IPS DF 6.9 (cell line): Measurements from ENCODE around the gene HEPHL1.

Source experiments
- DNase-seq: peaks from one replicate; pipeline ENCODE4 v3.0.0-alpha.2; 2013; ENCODE audit warnings: low read depth, low spot score
- H3K27ac ChIP-seq: one replicate; pipeline ENCODE4 v1.5.1; 2013; ENCODE audit warnings: low read length, control low read depth
- H3K27me3 ChIP-seq: 2 replicates; pipeline ENCODE4 v1.6.1; 2013; ENCODE audit warnings: mild to moderate bottlenecking, low read length; ENCODE audit not compliant: control insufficient read depth, insufficient read depth
- H3K36me3 ChIP-seq: 2 replicates; pipeline ENCODE4 v1.6.1; 2013; ENCODE audit warnings: low read length; ENCODE audit not compliant: control insufficient read depth, insufficient read depth
- H3K4me1 ChIP-seq: 2 replicates; pipeline ENCODE4 v1.6.1; 2013; ENCODE audit warnings: low read length; ENCODE audit not compliant: control insufficient read depth, insufficient read depth
- H3K4me3 ChIP-seq: 2 replicates; pipeline ENCODE4 v1.5.1; 2013; ENCODE audit warnings: mild to moderate bottlenecking, low read length
- H3K9me3 ChIP-seq: 2 replicates; pipeline ENCODE4 v1.6.1; 2013; ENCODE audit warnings: low read length, inconsistent platforms; ENCODE audit not compliant: control insufficient read depth, insufficient read depth
- WGBS: extraction: QIAGEN DNeasy Blood & Tissue Kit; methylation state at CpG from one replicate; pipeline ENCODE4 v1.1.7; 2013; ENCODE audit warnings: mixed read lengths, missing lambda C conversion rate; ENCODE audit not compliant: insufficient read length, insufficient coverage; 5-methylcytosine and 5-hydroxymethylcytosine counted together

HEPHL1 gene

GRCh38 chr11:94128746-94129511, 107.8 kb downstream of the HEPHL1 start, which contains the start of gene PANX1:
TSS of gene PANX1 (plus strand) at chr11:94128841. CDS start at chr11:94129313, 472 bp downstream.
- Histone ChIP-seq H3K4me1 (peaks cover 11% of the 10 kb centered on the region), H3K9me3 (no peaks in the 10 kb centered on the region), H3K27ac (no peak within 1 kb of the TSS), H3K27me3 (no peaks in the 10 kb centered on the region), H3K36me3 (no peaks in the 10 kb centered on the region), H3K4me3 (peak within 1 kb of the TSS; percentile 92)
- DNase-seq, result peak; percentile 63
- WGBS, result no CpG with 5 or more reads among the region's 92 CpGs

- WGBS, result no CpG with 5 or more reads among the region's 20 CpGs
- no peaks in the 10 kb centered on the region for H3K27me3 ChIP-seq
- H3K27ac ChIP-seq, result no peak overlapping the region
- no peaks in the 10 kb centered on the region for H3K36me3 ChIP-seq
- H3K4me1 ChIP-seq, result peaks cover 13% of the 10 kb centered on the region
- peak overlapping the region; percentile 92 for H3K4me3 ChIP-seq
- no peak for DNase-seq
- H3K9me3 ChIP-seq, result no peaks in the 10 kb centered on the region
These were observed 108.6 kb downstream of the HEPHL1 start for GRCh38 chr11:94129512-94130297.

GRCh38 chr11:94130298-94131046, 109.3 kb downstream of the HEPHL1 start:
- WGBS, result 100% methylated on average over 1 of the region's 7 CpGs
- Histone ChIP-seq H3K4me1 (peaks cover 15% of the 10 kb centered on the region), H3K27me3 (no peaks in the 10 kb centered on the region), H3K27ac (no peak overlapping the region), H3K36me3 (no peaks in the 10 kb centered on the region), H3K9me3 (no peaks in the 10 kb centered on the region), H3K4me3 (peak overlapping the region; percentile 92; the same call in 1 of the 2 replicates)
- no peak for DNase-seq

GRCh38 chr11:94131047-94131717, 110.0 kb downstream of the HEPHL1 start:
- Histone ChIP-seq H3K36me3 (no peaks in the 10 kb centered on the region), H3K9me3 (no peaks in the 10 kb centered on the region), H3K4me1 (peaks cover 15% of the 10 kb centered on the region), H3K27ac (no peak overlapping the region), H3K27me3 (no peaks in the 10 kb centered on the region), H3K4me3 (no peak overlapping the region; the same call in 1 of the 2 replicates)
- DNase-seq, result no peak
- no CpG with 5 or more reads among the region's 3 CpGs for WGBS

GRCh38 chr11:94131718-94132115, 110.6 kb downstream of the HEPHL1 start:
- no peak overlapping the region for H3K4me3 ChIP-seq
- no peak overlapping the region for H3K27ac ChIP-seq
- no peak for DNase-seq
- no CpG with 5 or more reads among the region's 1 CpG for WGBS
- H3K4me1 ChIP-seq, result peaks cover 15% of the 10 kb centered on the region
- H3K27me3 ChIP-seq, result no peaks in the 10 kb centered on the region
- no peaks in the 10 kb centered on the region for H3K36me3 ChIP-seq
- no peaks in the 10 kb centered on the region for H3K9me3 ChIP-seq

- Histone ChIP-seq H3K9me3 (no peaks in the 10 kb centered on the region), H3K27ac (no peak overlapping the region), H3K27me3 (no peaks in the 10 kb centered on the region), H3K36me3 (no peaks in the 10 kb centered on the region), H3K4me1 (peaks cover 15% of the 10 kb centered on the region), H3K4me3 (no peak overlapping the region)
- no CpG with 5 or more reads among the region's 5 CpGs for WGBS
- DNase-seq, result no peak
These were observed 111.0 kb downstream of the HEPHL1 start for GRCh38 chr11:94132152-94132558.

DNA sequence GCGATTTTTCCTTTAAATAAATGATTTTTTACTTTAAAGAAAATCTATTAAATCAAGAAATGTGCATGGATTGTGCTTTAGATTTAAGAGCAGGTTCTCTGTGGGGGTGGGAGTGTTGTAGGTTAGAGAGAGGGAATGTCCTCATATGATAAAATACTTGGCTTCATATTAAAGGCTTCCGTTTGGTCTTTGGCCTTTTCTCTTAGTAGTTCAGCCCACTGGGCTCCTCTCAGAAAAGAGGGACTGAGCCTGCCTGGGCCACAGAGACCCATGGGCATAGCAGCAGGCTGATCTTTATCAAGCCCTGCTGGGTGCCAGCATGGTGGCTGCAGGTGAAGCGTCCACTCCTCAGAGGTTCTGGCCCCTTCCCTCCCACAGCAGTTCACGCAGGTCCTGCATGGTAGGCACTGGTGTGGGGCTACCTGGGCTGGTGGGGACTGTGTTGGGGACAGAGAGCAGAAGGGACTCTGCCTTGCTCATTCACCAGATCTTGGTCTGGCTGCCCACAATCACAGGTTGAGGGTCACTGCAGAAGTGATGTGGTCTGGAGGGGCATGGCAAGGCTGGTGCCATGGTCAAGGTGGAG, 111.8 kb downstream of the HEPHL1 start:
- no peak overlapping the region for H3K4me3 ChIP-seq
- no peaks in the 10 kb centered on the region for H3K9me3 ChIP-seq
- no peaks in the 10 kb centered on the region for H3K27me3 ChIP-seq
- no CpG with 5 or more reads among the region's 4 CpGs for whole genome bisulfite sequencing
- no peak for DNase-seq
- H3K27ac ChIP-seq, result no peak overlapping the region
- peaks cover 14% of the 10 kb centered on the region for H3K4me1 ChIP-seq
- H3K36me3 ChIP-seq, result no peaks in the 10 kb centered on the region

DNA sequence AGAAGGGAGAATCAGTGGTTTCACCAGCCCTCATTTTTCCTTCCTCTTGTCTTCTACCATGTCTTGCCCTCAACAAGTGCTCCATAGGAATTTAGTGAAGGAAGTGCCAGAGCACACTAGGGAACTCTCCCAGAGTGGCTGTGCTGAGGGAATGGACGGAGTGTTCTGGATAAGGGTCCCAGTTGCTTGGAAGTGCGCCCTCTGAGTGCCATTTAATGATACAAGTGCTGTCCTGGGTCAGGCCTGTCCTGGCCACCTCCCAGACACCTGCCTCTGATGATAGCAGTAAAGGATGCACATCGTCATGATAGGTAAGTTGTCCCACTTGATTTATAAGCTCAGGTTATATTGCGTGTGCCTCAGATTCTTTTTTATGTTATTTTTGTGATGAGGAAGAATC, 112.6 kb downstream of the HEPHL1 start:
- WGBS, result no CpG with 5 or more reads among the region's 4 CpGs
- Histone ChIP-seq H3K9me3 (no peaks in the 10 kb centered on the region), H3K27me3 (no peaks in the 10 kb centered on the region), H3K36me3 (no peaks in the 10 kb centered on the region), H3K4me1 (peaks cover 14% of the 10 kb centered on the region), H3K4me3 (no peak overlapping the region), H3K27ac (no peak overlapping the region)
- DNase-seq, result no peak

- Histone ChIP-seq H3K4me1 (peaks cover 15% of the 10 kb centered on the region), H3K4me3 (no peak overlapping the region), H3K27me3 (no peaks in the 10 kb centered on the region), H3K27ac (no peak overlapping the region), H3K36me3 (no peaks in the 10 kb centered on the region), H3K9me3 (no peaks in the 10 kb centered on the region)
- DNase-seq, result no peak
- WGBS, result no CpG with 5 or more reads among the region's 10 CpGs
These were observed 113.7 kb downstream of the HEPHL1 start for GRCh38 chr11:94134651-94135512.
